Measurements from ENCODE around the gene HPS5.
"Not testable (repeated sequence)": the region's sequence is repeated elsewhere in the genome, so short reads cannot be mapped to it uniquely, and the experiment has no call there.

The HPS5 gene

GRCh38 chr11:18270102-18270501 is 51.8 kb downstream of the HPS5 start:
- TF ChIP-seq, protein P1, sequence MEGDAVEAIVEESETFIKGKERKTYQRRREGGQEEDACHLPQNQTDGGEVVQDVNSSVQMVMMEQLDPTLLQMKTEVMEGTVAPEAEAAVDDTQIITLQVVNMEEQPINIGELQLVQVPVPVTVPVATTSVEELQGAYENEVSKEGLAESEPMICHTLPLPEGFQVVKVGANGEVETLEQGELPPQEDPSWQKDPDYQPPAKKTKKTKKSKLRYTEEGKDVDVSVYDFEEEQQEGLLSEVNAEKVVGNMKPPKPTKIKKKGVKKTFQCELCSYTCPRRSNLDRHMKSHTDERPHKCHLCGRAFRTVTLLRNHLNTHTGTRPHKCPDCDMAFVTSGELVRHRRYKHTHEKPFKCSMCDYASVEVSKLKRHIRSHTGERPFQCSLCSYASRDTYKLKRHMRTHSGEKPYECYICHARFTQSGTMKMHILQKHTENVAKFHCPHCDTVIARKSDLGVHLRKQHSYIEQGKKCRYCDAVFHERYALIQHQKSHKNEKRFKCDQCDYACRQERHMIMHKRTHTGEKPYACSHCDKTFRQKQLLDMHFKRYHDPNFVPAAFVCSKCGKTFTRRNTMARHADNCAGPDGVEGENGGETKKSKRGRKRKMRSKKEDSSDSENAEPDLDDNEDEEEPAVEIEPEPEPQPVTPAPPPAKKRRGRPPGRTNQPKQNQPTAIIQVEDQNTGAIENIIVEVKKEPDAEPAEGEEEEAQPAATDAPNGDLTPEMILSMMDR (IDR thresholded peaks at IDR 0.05; ENCODE audit: low read depth, low read length), result no peak
- DNase-seq (ENCODE audit: low read depth, low spot score), result no peak
- no peak overlapping the region for H3K4me3 ChIP-seq (ENCODE audit: low read depth, low read length)
- in situ Hi-C loops (cut with HindIII; ENCODE audit: low sequenced_read_pairs), result no loop called here

DNA sequence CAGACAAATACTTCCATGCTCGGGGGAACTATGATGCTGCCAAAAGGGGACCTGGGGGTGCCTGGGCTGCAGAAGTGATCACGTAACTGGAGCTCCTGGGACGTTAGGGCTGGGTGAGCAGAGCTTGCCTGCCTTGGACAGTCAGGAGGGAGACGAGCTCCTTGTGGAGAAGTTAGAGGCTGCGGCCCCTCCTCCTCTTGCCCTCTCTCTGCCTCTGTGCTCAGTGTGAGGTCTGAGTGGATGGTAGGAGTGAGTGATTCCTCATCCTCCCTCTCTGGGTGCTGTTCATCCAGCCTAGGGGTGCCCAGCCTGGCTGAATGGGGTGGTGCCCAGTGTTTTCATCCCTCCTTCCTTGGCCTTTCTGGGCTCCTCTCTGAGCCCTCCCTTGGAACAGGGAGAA is 52.7 kb downstream of the HPS5 start:
- H3K4me3 ChIP-seq (ENCODE audit: low read depth, low read length); DNase-seq (ENCODE audit: low read depth, low spot score); in situ Hi-C loops (cut with HindIII; ENCODE audit: low sequenced_read_pairs): not testable (repeated sequence)

DNA sequence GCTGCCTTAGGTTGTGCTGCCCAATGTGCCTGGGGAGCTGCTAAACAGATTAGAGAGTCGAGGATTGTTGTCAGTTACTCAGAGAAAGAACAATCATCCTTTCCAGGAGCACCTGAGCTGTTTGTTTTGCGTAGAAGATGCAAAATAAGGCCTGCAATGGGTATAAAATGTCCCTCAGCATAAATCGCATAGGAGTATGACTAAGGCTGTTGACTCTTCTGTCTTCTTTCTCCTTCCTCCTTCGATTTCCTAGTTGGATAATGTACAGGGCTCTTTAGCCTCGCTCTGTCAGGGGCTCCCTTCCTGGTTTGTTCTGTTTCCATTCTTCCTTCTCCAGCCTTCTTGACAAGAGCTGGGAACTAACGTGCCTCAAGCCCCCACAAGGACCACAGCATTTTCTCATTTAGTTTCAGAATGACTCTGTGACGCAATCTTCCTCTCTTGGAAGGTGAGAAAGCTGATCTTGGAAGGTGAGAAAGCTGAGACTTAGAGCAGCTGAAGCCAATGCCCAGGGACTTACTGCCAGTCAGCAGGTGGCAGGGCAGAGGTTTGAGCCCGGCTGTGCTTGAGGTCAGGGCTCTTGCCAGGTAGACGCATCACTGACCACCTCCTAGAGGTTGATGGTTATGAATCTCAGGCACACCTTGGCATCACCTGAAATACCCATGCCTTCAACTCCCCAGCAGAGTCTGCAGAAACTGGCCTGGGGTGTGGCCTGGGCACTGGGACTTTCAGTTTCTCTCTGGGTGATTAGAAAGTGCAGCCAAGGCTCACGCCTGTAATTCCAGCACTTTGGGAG is 54.4 kb downstream of the HPS5 start:
- H3K4me3 ChIP-seq (ENCODE audit: low read depth, low read length); DNase-seq (ENCODE audit: low read depth, low spot score); in situ Hi-C loops (cut with HindIII; ENCODE audit: low sequenced_read_pairs): not testable (repeated sequence)

GRCh38 chr11:18265949-18266348 is 56.0 kb downstream of the HPS5 start, which contains the start of gene SAA1:
TSS of gene SAA1 (plus strand) at chr11:18266264. CDS start at chr11:18266888, 624 bp downstream.
- H3K4me3 ChIP-seq (ENCODE audit: low read depth, low read length), result no peak within 1 kb of the TSS
- no peak for DNase-seq (ENCODE audit: low read depth, low spot score)
- in situ Hi-C loops (cut with HindIII; ENCODE audit: low sequenced_read_pairs), result no loop called here
- TF ChIP-seq, protein P1 (IDR thresholded peaks at IDR 0.05; ENCODE audit: low read depth, low read length), result no peak

- no peak for DNase-seq (ENCODE audit: low read depth, low spot score)
- in situ Hi-C loops (cut with HindIII; ENCODE audit: low sequenced_read_pairs), result no loop called here
- TF ChIP-seq, protein P1 (IDR thresholded peaks at IDR 0.05; ENCODE audit: low read depth, low read length), result no peak
- H3K4me3 ChIP-seq (ENCODE audit: low read depth, low read length), result no peak overlapping the region
Measured at GRCh38 chr11:18264677-18265555, 57.0 kb downstream of the HPS5 start.

DNA sequence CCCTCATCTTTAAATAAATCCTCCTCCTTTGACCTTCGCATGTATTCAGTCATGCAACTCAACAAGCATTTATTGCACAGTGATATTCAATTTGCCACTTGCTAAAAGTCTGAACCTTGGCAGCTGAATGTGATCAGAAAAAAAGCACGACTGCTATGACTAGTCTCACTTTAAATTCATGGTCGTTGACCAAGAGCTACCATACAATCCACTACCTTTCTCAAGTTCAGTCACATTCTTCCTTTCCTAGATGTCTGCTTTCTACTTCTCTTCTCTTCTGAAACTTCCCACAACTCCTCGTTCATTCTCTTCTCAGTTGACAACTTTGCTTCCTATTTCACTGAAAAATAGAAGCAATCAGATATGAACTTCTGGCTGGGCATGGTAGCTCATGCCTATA is 57.9 kb downstream of the HPS5 start:
- TF ChIP-seq, protein P1 (IDR thresholded peaks at IDR 0.05; ENCODE audit: low read depth, low read length), result no peak
- H3K4me3 ChIP-seq (ENCODE audit: low read depth, low read length), result no peak overlapping the region
- in situ Hi-C loops (cut with HindIII; ENCODE audit: low sequenced_read_pairs), result no loop called here
- no peak for DNase-seq (ENCODE audit: low read depth, low spot score)

DNA sequence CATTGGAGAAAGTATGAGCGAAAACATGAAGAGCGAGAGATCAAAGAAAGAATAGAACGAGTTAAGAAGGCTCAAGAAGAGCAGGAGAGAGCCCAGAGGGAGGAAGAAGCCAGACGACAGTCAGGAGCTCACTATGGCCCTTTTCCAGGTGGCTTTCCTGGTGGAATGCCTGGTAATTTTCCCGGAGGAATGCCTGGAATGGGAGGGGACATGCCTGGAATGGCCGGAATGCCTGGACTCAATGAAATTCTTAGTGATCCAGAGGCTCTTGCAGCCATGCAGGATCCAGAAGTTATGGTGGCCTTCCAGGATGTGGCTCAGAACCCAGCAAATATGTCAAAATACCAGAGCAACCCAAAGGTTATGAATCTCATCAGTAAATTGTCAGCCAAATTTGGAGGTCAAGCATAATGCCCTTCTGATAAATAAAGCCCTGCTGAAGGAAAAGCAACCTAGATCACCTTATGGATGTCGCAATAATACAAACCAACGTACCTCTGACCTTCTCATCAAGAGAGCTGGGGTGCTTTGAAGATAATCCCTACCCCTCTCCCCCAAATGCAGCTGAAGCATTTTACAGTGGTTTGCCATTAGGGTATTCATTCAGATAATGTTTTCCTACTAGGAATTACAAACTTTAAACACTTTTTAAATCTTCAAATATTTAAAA is 59.1 kb downstream of the HPS5 start:
- H3K4me3 ChIP-seq (ENCODE audit: low read depth, low read length); DNase-seq (ENCODE audit: low read depth, low spot score); in situ Hi-C loops (cut with HindIII; ENCODE audit: low sequenced_read_pairs): not testable (repeated sequence)
